Chondrocyte (in vitro differentiated cells): ENCODE measurements around the gene XPO6. TPM values are rescaled to one million over a fixed set of nuclear protein-coding genes. Genes with fewer than 3 reads are reported as not detected.

Source experiments
- DNase-seq: peaks from one replicate; pipeline ENCODE4 v3.0.0; 2021; ENCODE audit warnings: mixed read lengths, low spot score
- H3K27ac Mint-ChIP-seq: one replicate; pipeline ENCODE4 v1.8.0; 2021; ENCODE audit warnings: mild to moderate bottlenecking, moderate library complexity, mixed read lengths; ENCODE audit not compliant: unreplicated experiment
- H3K27me3 Mint-ChIP-seq: 2 replicates; pipeline ENCODE4 v1.8.0; 2021; ENCODE audit warnings: low read depth, mixed read lengths
- H3K36me3 Mint-ChIP-seq: 2 replicates; pipeline ENCODE4 v1.8.0; 2021; ENCODE audit warnings: low read depth, mixed read lengths
- H3K4me1 Mint-ChIP-seq: 2 replicates; pipeline ENCODE4 v1.8.0; 2021; ENCODE audit warnings: low read depth, mild to moderate bottlenecking, mixed read lengths
- H3K4me3 Mint-ChIP-seq: one replicate; pipeline ENCODE4 v1.8.0; 2021; ENCODE audit warnings: mild to moderate bottlenecking, moderate library complexity, mixed read lengths; ENCODE audit not compliant: unreplicated experiment
- H3K9me3 Mint-ChIP-seq: 2 replicates; pipeline ENCODE4 v1.8.0; 2021; ENCODE audit warnings: low read depth, mixed read lengths
- total RNA-seq: library from RNA; stranded (reverse); gene quantifications from 3 replicates; pipeline ENCODE4 v1.2.1, GENCODE V29; 2021
- TF ChIP-seq, protein P1 (sequence below): fragments of 200-600 bp; sonication (generic); IDR thresholded peaks from 2 replicates; pipeline ENCODE4 v1.5.0; 2021; ENCODE audit warnings: antibody characterized with exemption, mild to moderate bottlenecking, moderate library complexity

XPO6 gene
- total RNA-seq, 1 donor from 2014 or later = 124 TPM

DNA sequence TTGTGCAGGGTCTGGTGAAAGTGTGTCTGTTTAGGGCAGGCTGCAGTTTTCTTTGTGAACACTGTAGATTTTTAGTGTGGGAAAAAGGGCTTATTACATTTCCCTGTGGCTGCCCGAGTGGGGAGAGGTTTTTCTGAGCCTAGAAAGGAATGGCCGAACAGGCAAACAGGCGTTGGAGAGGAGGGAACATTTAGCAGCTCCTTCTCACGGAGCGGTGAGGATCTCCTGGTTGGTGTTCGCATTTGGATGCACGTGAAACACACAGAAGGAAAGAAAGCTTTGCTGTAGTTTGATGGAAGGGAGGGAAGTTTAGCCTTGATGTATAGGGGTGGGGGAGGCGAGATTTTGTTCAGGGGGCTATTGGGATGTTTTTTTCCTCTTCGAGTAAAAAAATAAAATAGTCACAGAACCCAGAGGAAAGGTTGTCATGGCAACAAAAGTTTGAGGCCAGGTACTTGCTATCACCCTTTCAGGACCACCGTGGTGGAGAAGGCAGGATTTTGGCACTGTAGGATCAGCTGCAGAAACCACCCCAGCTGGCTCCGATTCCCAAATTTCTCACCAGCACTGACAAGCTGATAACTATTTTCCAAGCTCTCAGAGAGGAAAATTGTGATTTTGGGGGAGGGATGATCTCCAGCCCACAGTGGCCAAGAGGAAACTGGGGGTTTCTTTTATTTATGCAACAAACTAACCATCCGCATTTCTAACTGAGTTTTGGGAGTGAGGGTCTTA lies 151.8 kb downstream of the XPO6 start:
- no peaks in the 10 kb centered on the region for H3K9me3 Mint-ChIP-seq
- no peak overlapping the region for H3K4me3 Mint-ChIP-seq
- no peak for DNase-seq
- TF ChIP-seq, protein P1, sequence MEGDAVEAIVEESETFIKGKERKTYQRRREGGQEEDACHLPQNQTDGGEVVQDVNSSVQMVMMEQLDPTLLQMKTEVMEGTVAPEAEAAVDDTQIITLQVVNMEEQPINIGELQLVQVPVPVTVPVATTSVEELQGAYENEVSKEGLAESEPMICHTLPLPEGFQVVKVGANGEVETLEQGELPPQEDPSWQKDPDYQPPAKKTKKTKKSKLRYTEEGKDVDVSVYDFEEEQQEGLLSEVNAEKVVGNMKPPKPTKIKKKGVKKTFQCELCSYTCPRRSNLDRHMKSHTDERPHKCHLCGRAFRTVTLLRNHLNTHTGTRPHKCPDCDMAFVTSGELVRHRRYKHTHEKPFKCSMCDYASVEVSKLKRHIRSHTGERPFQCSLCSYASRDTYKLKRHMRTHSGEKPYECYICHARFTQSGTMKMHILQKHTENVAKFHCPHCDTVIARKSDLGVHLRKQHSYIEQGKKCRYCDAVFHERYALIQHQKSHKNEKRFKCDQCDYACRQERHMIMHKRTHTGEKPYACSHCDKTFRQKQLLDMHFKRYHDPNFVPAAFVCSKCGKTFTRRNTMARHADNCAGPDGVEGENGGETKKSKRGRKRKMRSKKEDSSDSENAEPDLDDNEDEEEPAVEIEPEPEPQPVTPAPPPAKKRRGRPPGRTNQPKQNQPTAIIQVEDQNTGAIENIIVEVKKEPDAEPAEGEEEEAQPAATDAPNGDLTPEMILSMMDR = no peak
- H3K4me1 Mint-ChIP-seq = no peaks in the 10 kb centered on the region
- peaks cover 58% of the 10 kb centered on the region for H3K27me3 Mint-ChIP-seq
- H3K36me3 Mint-ChIP-seq = peaks cover 3% of the 10 kb centered on the region
- H3K27ac Mint-ChIP-seq = no peak overlapping the region

DNA sequence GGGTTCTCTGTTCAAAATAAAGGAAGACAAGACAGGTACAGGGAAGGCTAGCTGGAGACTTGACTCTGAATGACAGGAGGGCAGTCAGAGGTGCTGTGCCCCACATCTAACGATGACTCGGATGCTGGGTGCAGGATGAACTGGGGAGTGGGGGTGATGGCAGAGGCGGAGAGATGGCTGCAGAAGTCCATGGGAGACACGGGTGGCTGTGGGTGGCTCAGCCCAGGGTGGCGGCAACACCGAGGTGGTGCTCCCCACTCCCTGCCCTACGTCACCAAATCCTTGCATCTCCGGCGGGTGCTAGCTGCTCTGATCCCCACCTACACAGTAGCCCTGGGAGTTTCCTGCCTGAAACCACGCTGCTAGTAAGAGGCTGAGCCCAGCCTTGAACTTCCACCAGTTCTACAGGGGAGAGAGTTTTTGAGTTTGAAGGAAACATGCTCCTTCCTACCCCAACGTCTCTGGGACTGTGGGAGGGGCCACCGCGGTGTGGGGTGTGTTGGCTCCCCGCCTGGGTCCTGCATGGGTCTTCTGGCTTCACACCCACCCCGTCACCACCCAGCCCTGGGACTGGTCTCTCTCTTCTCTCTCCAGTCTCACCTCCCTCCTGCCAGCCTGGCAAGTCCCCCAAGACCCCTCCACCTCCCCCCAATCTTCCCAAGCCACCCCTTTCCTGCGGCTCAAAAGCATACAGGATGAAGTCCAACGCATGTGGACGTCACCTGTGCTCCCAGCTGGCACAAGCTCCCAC lies 152.8 kb downstream of the XPO6 start:
- Mint-ChIP-seq H3K27ac (no peak overlapping the region), H3K36me3 (peaks cover 3% of the 10 kb centered on the region), H3K27me3 (peaks cover 55% of the 10 kb centered on the region), H3K4me3 (no peak overlapping the region), H3K9me3 (no peaks in the 10 kb centered on the region), H3K4me1 (no peaks in the 10 kb centered on the region)
- no peak for DNase-seq
- TF ChIP-seq, protein P1 = no peak

DNA sequence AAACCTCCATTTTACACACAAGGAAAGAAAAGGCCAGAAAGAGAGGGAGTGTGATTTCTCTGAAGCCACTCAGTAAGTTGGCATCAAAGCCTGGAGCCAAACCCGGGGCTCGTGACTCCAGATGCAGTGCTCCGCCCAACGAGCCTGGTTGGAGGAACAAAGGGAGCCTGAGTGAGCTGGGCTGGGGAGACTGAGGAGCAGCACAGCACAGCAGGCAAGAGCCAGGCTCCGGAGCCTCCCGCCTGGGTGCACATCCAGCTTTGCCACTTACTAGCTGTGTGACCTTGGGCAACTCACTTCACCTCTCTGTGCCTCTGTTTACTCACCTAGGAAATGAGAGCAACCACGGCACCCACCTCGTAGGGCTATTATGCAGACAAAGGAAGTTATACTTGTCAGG lies 153.8 kb downstream of the XPO6 start:
- H3K27me3 Mint-ChIP-seq = peaks cover 60% of the 10 kb centered on the region
- TF ChIP-seq, protein P1 = no peak

DNA sequence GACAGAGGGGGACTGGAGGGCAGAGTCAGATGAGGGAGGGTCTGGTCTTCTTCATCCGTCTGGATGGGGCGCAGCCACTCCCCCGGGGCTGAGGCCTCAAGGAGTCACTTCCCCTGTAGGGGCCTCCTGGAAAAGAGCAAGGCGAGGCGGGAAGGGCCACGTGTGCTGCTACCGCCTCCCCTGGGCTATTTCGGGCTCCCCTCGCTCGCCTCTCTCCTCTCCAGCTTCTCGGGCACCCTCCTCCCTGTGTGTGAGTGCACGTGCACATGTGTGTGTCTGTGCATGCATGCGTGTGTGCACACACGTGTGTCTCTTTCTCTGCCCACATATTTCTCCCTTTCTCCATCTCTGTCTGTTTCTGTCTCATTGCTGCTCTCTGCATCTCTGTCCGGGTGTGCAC lies 158.3 kb downstream of the XPO6 start:
- TF ChIP-seq, protein P1 = no peak
- H3K4me1 Mint-ChIP-seq = peaks cover 4% of the 10 kb centered on the region
- peaks cover 5% of the 10 kb centered on the region for H3K9me3 Mint-ChIP-seq
- H3K27ac Mint-ChIP-seq = no peak overlapping the region
- no peak for DNase-seq
- no peak overlapping the region for H3K4me3 Mint-ChIP-seq
- H3K36me3 Mint-ChIP-seq = peaks cover 6% of the 10 kb centered on the region
- H3K27me3 Mint-ChIP-seq = peaks cover 32% of the 10 kb centered on the region

More for the DNA sequence above, 153.8 kb downstream of the XPO6 start:
- Mint-ChIP-seq H3K36me3 (peaks cover 3% of the 10 kb centered on the region), H3K27ac (no peak overlapping the region), H3K4me3 (no peak overlapping the region), H3K9me3 (no peaks in the 10 kb centered on the region), H3K4me1 (peaks cover 4% of the 10 kb centered on the region)
- DNase-seq = no peak

DNA sequence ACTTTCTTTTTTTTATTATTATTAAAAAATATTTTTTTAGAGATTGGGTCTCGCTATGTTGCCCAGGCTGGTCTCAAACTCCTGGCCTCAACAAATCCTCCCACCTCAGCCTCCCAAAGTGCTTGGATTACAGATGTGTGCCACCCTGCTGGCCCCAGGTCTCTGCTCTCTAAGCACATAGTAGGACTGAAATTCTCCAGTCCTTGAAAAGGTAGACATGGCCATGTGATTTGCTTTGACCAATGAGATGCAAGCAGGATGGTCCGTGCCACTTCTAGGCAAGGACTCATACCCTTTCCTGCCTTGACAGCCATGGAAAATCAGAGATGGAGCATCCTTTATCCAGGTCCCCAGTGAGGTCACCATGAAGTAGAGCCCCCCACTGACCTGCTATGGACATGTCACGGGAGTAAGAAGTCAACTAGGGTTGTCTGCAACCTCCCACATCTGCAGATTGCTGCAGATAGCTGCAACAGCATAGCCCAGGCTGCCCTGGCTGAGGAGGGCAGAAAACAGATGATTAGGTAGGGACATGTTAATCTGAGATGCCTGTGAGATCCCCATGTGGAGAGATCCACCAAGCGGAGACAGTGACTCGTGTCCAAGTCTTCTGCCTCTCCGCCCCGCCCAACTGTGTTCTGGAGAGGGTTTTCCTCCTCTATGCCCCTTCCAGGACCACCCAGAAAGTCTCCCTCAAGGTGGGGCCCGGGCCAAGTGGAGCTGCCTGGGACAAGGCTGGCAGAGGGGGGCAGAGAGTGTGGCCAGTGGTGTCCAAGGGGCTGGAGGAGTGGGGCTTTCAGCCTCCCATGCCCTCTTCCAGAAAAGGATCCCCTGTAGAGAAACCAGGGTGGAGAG lies 159.3 kb downstream of the XPO6 start:
- H3K27me3 Mint-ChIP-seq = peaks cover 23% of the 10 kb centered on the region
- TF ChIP-seq, protein P1 = no peak

More for the DNA sequence above, 159.3 kb downstream of the XPO6 start:
- no peak overlapping the region for H3K4me3 Mint-ChIP-seq
- H3K27ac Mint-ChIP-seq = no peak overlapping the region
- H3K36me3 Mint-ChIP-seq = peaks cover 6% of the 10 kb centered on the region
- peaks cover 4% of the 10 kb centered on the region for H3K4me1 Mint-ChIP-seq
- no peak for DNase-seq
- H3K9me3 Mint-ChIP-seq = peaks cover 6% of the 10 kb centered on the region
